PC-3 (cell line): ENCODE measurements around the gene PAX2.

Source experiments
- EZH2 ChIP-seq: fragments of 300-600 bp; sonication (generic); IDR thresholded peaks from one replicate; pipeline ENCODE4 v1.6.1; 2017; ENCODE audit warnings: antibody characterized with exemption, mild to moderate bottlenecking, low read length; ENCODE audit not compliant: unreplicated experiment
- EZH2phosphoT487 ChIP-seq: fragments of 300-600 bp; sonication (generic); IDR thresholded peaks from 2 replicates; pipeline ENCODE4 v1.6.1; 2018; ENCODE audit warnings: mild to moderate bottlenecking, antibody characterized with exemption, low read length, borderline replicate concordance

DNA sequence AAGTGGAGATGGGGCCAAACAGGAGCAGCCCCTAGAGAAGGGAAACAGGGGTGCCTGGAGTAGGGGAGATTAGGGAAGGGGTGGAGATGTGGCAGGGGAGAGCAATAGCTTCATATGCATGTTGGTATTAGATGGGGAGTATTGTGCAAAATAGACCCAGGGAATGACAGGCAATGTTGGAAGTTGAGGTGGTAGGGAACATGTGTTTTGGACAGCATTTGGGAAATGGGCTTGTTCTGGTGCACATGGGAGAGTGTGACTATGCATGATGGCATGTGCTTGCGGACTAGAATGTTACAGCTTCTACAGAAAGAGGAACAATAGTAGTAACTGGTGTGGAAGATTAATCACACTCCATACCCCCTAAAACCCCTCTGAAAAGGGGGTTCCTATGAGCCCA is 10.4 kb downstream of the PAX2 start:
- TF ChIP-seq EZH2 (no peak), EZH2phosphoT487 (no peak)
